Measurements from ENCODE around the gene SPTLC2.
"Not testable (repeated sequence)": the region's sequence is repeated elsewhere in the genome, so short reads cannot be mapped to it uniquely, and the experiment has no call there.

The SPTLC2 gene, protein sequence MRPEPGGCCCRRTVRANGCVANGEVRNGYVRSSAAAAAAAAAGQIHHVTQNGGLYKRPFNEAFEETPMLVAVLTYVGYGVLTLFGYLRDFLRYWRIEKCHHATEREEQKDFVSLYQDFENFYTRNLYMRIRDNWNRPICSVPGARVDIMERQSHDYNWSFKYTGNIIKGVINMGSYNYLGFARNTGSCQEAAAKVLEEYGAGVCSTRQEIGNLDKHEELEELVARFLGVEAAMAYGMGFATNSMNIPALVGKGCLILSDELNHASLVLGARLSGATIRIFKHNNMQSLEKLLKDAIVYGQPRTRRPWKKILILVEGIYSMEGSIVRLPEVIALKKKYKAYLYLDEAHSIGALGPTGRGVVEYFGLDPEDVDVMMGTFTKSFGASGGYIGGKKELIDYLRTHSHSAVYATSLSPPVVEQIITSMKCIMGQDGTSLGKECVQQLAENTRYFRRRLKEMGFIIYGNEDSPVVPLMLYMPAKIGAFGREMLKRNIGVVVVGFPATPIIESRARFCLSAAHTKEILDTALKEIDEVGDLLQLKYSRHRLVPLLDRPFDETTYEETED

DNA sequence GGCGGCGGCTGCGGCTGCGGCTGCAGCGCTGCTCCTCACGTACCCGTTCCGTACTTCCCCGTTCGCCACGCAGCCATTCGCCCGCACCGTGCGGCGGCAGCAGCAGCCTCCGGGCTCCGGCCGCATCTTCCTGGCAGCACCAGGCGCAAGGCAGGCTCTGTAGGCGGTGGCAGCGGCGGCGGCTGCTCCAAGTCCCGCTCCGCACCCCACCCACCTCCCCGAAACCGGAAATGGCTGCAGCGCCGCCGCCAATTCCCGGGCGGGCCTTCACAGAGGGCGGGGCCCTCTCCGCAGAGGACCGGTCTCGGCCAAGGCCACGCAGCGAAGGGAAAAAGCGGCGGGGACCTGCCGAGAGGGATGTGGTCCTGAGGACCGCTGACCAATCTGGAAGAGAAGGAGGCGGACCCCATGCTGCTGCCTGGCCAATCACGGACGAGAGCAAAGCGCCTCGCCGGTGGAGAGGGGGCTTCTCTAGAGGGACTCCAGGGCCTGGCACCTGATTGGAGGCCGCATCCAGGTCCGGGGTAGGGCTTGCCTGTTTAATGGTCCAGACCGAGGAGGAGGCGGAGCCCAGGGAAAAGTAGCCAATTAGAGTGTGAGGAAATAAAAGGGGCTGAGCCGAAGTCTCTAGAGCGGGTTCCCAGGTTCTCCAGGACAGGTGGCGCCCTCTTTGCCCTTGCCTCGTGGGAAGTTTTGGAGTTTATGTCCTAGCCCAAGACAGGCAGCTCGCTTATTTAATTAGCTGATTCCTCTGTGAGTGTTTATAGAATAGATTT lies at the start of gene SPTLC2:
TSS of gene SPTLC2 (minus strand) at position 184 of the 776 bp plus-strand sequence. CDS start at position 126, 58 bp downstream.
- DNase-seq (ENCODE audit: low read depth) = peak; percentile 100
- peak; percentile 7 for TF ChIP-seq CTCF (conservative IDR thresholded peaks at IDR 0.05; ENCODE audit: low read depth, low read length)
- H3K4me3 ChIP-seq (ENCODE audit: low read depth, low read length) = peak within 1 kb of the TSS; percentile 93

DNA sequence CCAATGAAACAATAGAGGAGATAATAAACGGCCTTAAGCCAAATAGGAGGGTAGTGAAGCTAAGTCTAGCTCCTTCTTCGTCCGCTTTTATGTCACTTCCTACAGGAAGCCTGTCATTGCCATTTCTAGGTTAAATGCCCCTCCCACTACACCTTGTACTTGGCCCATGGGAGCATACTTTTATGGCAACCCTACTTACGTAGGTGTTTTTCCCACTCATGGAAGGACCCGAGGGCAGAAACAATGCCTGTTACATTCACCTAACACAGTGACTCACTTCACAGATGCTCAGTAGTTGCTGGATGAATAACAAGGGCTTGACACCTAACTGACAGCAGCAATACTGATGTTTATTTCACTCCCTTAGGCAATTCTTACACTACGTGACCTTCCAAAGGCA lies 46.9 kb upstream of the SPTLC2 start:
- DNase-seq (ENCODE audit: low read depth) = peak; percentile 18
- no peak overlapping the region for H3K4me3 ChIP-seq (ENCODE audit: low read depth, low read length)
- no peak for TF ChIP-seq CTCF (conservative IDR thresholded peaks at IDR 0.05; ENCODE audit: low read depth, low read length)

DNA sequence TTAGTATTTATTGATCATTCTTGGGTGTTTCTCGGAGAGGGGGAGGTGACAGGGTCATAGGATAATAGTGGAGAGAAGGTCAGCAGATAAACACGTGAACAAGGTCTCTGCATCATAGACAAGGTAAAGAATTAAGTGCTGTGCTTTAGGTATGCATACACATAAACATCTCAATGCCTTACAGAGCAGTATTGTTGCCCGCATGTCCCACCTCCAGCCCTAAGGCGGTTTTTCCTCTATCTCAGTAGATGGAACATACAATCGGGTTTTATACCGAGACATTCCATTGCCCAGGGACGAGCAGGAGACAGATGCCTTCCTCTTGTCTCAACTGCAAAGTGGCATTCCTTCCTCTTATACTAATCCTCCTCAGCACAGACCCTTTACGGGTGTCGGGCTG lies 45.1 kb upstream of the SPTLC2 start:
- H3K4me3 ChIP-seq (ENCODE audit: low read depth, low read length); DNase-seq (ENCODE audit: low read depth): not testable (repeated sequence)

GRCh38 chr14:77660754-77661153 lies 44.3 kb upstream of the SPTLC2 start:
- no peak for DNase-seq (ENCODE audit: low read depth)

DNA sequence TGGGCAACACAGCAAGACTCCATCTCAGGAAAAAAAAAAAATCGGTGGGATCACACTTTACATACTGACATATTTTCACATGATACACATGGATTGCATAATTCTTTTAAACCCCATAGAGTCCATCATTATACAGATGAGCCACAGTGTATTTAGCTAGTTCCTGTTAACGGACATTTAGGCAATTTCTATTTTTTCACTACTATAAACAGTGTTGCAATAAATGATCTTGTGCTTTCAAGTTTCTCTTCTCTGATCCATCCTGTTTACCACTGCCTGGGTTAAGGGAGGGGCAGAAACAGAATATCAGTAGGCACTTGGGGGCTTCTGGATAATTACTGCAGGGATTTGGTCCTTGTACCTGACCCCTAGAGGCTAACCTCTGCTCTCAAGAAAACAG lies 43.4 kb upstream of the SPTLC2 start:
- TF ChIP-seq CTCF (conservative IDR thresholded peaks at IDR 0.05; ENCODE audit: low read depth, low read length) = no peak
- no peak for DNase-seq (ENCODE audit: low read depth)
- no peak overlapping the region for H3K4me3 ChIP-seq (ENCODE audit: low read depth, low read length)

More at GRCh38 chr14:77660754-77661153, 44.3 kb upstream of the SPTLC2 start:
- no peak for TF ChIP-seq CTCF (conservative IDR thresholded peaks at IDR 0.05; ENCODE audit: low read depth, low read length)
- no peak overlapping the region for H3K4me3 ChIP-seq (ENCODE audit: low read depth, low read length)

GRCh38 chr14:77657280-77657679 lies 40.8 kb upstream of the SPTLC2 start:
- H3K4me3 ChIP-seq (ENCODE audit: low read depth, low read length) = no peak overlapping the region
- TF ChIP-seq CTCF (conservative IDR thresholded peaks at IDR 0.05; ENCODE audit: low read depth, low read length) = no peak
- no peak for DNase-seq (ENCODE audit: low read depth)

GRCh38 chr14:77654001-77654441 lies 37.6 kb upstream of the SPTLC2 start:
- no peak for DNase-seq (ENCODE audit: low read depth)
- no peak for TF ChIP-seq CTCF (conservative IDR thresholded peaks at IDR 0.05; ENCODE audit: low read depth, low read length)
- H3K4me3 ChIP-seq (ENCODE audit: low read depth, low read length) = no peak overlapping the region
